HG03025 (cell line): ENCODE data around the gene GORAB.

Experiments
- ATAC-seq: cut with Tn5 transposase; IDR thresholded peaks from one replicate; pipeline ENCODE4 v1.9.1; 2021; ENCODE audit warnings: mild to moderate bottlenecking, moderate library complexity; ENCODE audit not compliant: unreplicated experiment, low FRiP score

The GORAB gene

GRCh38 chr1:170531758-170532657, at the start of gene GORAB:
Gene GORAB, plus strand, starts transcription at chr1:170532166. Its CDS starts 58 bp downstream, at chr1:170532224.
- ATAC-seq: peak; percentile 99

GRCh38 chr1:170483051-170483450, 48.9 kb upstream of the GORAB start:
- no peak for ATAC-seq

GRCh38 chr1:170487503-170487902, 44.5 kb upstream of the GORAB start:
- ATAC-seq: no peak

- no peak for ATAC-seq
These were observed 40.7 kb upstream of the GORAB start for GRCh38 chr1:170491291-170491690.

- no peak for ATAC-seq
These were observed 37.6 kb upstream of the GORAB start for GRCh38 chr1:170494369-170494768.

GRCh38 chr1:170495006-170495405, 37.0 kb upstream of the GORAB start:
- ATAC-seq: no peak

GRCh38 chr1:170498876-170499275, 33.1 kb upstream of the GORAB start:
- no peak for ATAC-seq

GRCh38 chr1:170503665-170504064, 28.3 kb upstream of the GORAB start:
- ATAC-seq: no peak

- ATAC-seq: no peak
These were observed 21.8 kb upstream of the GORAB start for GRCh38 chr1:170510163-170510562.

GRCh38 chr1:170511038-170511437, 20.9 kb upstream of the GORAB start:
- no peak for ATAC-seq

- ATAC-seq: no peak
These were observed 18.8 kb upstream of the GORAB start for GRCh38 chr1:170513138-170513537.

GRCh38 chr1:170518185-170518834, 13.7 kb upstream of the GORAB start:
- ATAC-seq: no peak

GRCh38 chr1:170518965-170519364, 13.0 kb upstream of the GORAB start:
- ATAC-seq: no peak

GRCh38 chr1:170520601-170521000, 11.4 kb upstream of the GORAB start:
- ATAC-seq: no peak

- no peak for ATAC-seq
These were observed 10.1 kb upstream of the GORAB start for GRCh38 chr1:170521818-170522217.

GRCh38 chr1:170530972-170531757, 801 bp upstream of the GORAB start:
- no peak for ATAC-seq

GRCh38 chr1:170533298-170533697, 1.3 kb downstream of the GORAB start:
- ATAC-seq: no peak

GRCh38 chr1:170534626-170535147, 2.7 kb downstream of the GORAB start:
- ATAC-seq: no peak

- no peak for ATAC-seq
These were observed 3.5 kb downstream of the GORAB start for GRCh38 chr1:170535418-170535817.

- no peak for ATAC-seq
These were observed 5.1 kb downstream of the GORAB start for GRCh38 chr1:170536924-170537551.
